Measurements from ENCODE around the gene ALG14.

Gene ALG14

DNA sequence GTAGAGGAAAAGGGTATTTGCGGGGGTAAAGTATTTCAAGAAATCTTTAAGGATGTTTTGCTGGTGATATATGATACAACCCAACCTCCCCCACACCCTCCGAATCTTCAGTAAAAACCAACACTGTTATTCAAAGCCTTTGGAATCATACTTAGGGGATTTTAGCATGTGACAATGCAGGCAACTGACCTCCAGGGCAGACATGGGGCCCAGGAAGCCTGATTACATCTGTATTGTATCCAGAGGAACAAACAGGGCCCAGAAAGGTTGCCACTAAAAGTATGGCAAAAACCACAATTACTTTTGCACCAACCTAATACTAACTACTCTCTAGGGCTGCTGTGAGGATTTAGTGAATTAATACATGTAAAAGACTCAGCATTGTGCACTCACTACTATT is 102.0 kb downstream of the ALG14 start:
- Histone ChIP-seq H3K4me1 (ENCODE audit: low read length) (no peaks in the 10 kb centered on the region), H4K20me1 (ENCODE audit: insufficient read depth, low read length) (no peaks in the 10 kb centered on the region), H3K9ac (ENCODE audit: low read length) (no peak overlapping the region), H3K9me3 (ENCODE audit: insufficient read depth, low read length) (no peaks in the 10 kb centered on the region), H3K36me3 (replicated peaks; ENCODE audit: low read depth, low read length) (no peaks in the 10 kb centered on the region), H3K4me3 (ENCODE audit: low read length) (no peak overlapping the region), H2AFZ (ENCODE audit: low read depth, low read length) (no peak overlapping the region), H3K27me3 (ENCODE audit: low read depth, low read length) (no peaks in the 10 kb centered on the region), H3K27ac (ENCODE audit: low read length) (no peak overlapping the region), H3K79me2 (ENCODE audit: low read length) (no peaks in the 10 kb centered on the region), H3K4me2 (ENCODE audit: low read length) (no peak overlapping the region)
- TF ChIP-seq, protein P1, sequence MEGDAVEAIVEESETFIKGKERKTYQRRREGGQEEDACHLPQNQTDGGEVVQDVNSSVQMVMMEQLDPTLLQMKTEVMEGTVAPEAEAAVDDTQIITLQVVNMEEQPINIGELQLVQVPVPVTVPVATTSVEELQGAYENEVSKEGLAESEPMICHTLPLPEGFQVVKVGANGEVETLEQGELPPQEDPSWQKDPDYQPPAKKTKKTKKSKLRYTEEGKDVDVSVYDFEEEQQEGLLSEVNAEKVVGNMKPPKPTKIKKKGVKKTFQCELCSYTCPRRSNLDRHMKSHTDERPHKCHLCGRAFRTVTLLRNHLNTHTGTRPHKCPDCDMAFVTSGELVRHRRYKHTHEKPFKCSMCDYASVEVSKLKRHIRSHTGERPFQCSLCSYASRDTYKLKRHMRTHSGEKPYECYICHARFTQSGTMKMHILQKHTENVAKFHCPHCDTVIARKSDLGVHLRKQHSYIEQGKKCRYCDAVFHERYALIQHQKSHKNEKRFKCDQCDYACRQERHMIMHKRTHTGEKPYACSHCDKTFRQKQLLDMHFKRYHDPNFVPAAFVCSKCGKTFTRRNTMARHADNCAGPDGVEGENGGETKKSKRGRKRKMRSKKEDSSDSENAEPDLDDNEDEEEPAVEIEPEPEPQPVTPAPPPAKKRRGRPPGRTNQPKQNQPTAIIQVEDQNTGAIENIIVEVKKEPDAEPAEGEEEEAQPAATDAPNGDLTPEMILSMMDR (IDR thresholded peaks at IDR 0.05; ENCODE audit: low read depth, low read length) = no peak
- TF ChIP-seq EZH2phosphoT487 (IDR thresholded peaks at IDR 0.05; ENCODE audit: low read depth) = no peak

DNA sequence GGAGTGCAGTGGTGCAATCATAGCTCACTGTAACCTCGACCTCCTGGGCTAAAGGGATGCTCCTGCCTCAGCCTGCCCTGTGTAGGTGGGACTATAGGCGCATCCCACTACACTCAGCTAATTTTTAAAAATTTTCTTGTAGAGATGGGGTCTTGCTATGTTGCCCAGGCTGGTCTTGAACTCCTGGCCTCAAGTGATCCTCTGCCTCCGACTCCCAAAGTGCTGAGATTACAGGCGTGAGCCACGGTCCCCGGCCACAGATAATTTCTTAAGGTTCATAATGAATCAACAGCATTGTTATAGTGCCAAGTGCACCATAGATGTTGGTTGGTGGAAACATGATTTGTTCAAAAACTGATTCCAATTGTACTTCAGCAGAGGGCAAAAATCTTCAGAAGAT is 103.6 kb downstream of the ALG14 start:
- H3K4me1 ChIP-seq (ENCODE audit: low read length) = no peaks in the 10 kb centered on the region
- no peaks in the 10 kb centered on the region for H4K20me1 ChIP-seq (ENCODE audit: insufficient read depth, low read length)
- no peaks in the 10 kb centered on the region for H3K79me2 ChIP-seq (ENCODE audit: low read length)
- no peaks in the 10 kb centered on the region for H3K27me3 ChIP-seq (ENCODE audit: low read depth, low read length)
- H3K27ac ChIP-seq (ENCODE audit: low read length) = no peak overlapping the region
- no peak overlapping the region for H3K4me3 ChIP-seq (ENCODE audit: low read length)
- no peaks in the 10 kb centered on the region for H3K9me3 ChIP-seq (ENCODE audit: insufficient read depth, low read length)
- H3K36me3 ChIP-seq (replicated peaks; ENCODE audit: low read depth, low read length) = no peaks in the 10 kb centered on the region
- no peak overlapping the region for H3K9ac ChIP-seq (ENCODE audit: low read length)
- TF ChIP-seq, protein P1 (IDR thresholded peaks at IDR 0.05; ENCODE audit: low read depth, low read length) = no peak
- TF ChIP-seq EZH2phosphoT487 (IDR thresholded peaks at IDR 0.05; ENCODE audit: low read depth) = no peak
- H3K4me2 ChIP-seq (ENCODE audit: low read length) = no peak overlapping the region
- H2AFZ ChIP-seq (ENCODE audit: low read depth, low read length) = no peak overlapping the region

DNA sequence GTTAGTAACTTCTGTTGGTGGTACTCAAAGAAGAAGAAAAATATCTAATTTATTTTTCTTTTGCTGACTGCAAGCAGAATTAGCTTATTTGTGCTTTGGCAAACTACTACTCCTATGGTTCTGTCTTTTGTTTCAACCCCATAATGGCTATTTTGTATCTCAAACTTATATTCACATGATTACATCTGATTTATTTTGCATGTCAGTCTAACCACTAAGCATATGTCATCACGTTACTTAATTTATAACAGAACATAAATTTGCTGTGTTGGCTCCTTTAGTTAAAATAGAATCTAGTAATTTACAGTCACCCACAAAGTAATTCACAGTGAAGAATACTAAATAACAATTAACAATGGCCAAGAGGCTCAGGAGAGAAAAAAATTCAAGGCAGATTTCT is 106.7 kb downstream of the ALG14 start:
- Histone ChIP-seq H3K27me3 (ENCODE audit: low read depth, low read length) (no peaks in the 10 kb centered on the region), H3K9me3 (ENCODE audit: insufficient read depth, low read length) (no peaks in the 10 kb centered on the region), H3K27ac (ENCODE audit: low read length) (no peak overlapping the region), H4K20me1 (ENCODE audit: insufficient read depth, low read length) (no peaks in the 10 kb centered on the region), H3K4me1 (ENCODE audit: low read length) (peaks cover 21% of the 10 kb centered on the region), H3K9ac (ENCODE audit: low read length) (no peak overlapping the region), H2AFZ (ENCODE audit: low read depth, low read length) (no peak overlapping the region), H3K36me3 (replicated peaks; ENCODE audit: low read depth, low read length) (no peaks in the 10 kb centered on the region), H3K4me2 (ENCODE audit: low read length) (no peak overlapping the region), H3K4me3 (ENCODE audit: low read length) (no peak overlapping the region), H3K79me2 (ENCODE audit: low read length) (no peaks in the 10 kb centered on the region)
- TF ChIP-seq EZH2phosphoT487 (IDR thresholded peaks at IDR 0.05; ENCODE audit: low read depth) = no peak
- TF ChIP-seq, protein P1 (IDR thresholded peaks at IDR 0.05; ENCODE audit: low read depth, low read length) = no peak

DNA sequence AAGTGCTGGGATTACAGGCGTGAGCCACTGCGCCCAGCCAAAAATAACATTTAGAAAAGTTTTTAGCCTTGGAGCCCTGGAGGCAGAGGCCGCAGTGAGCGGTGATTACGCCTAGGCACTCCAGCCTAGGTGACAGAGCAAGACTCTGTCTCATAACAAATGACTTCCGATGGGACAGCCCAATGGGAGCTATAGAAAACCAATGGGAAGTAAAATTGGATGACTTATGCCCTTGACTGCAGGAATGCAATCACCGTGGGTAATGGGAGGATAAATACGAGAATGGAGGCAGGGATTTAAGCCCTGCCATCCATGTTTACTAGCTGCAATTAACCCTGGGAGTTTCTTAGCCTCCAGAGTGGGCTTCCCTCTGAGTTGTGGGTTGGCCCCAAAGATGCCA is 108.9 kb downstream of the ALG14 start:
- Histone ChIP-seq H3K27me3 (ENCODE audit: low read depth, low read length) (no peaks in the 10 kb centered on the region), H3K79me2 (ENCODE audit: low read length) (no peaks in the 10 kb centered on the region), H3K9ac (ENCODE audit: low read length) (no peak overlapping the region), H3K4me2 (ENCODE audit: low read length) (no peak overlapping the region), H2AFZ (ENCODE audit: low read depth, low read length) (no peak overlapping the region), H3K27ac (ENCODE audit: low read length) (no peak overlapping the region), H3K4me3 (ENCODE audit: low read length) (no peak overlapping the region), H3K9me3 (ENCODE audit: insufficient read depth, low read length) (no peaks in the 10 kb centered on the region), H4K20me1 (ENCODE audit: insufficient read depth, low read length) (no peaks in the 10 kb centered on the region), H3K36me3 (replicated peaks; ENCODE audit: low read depth, low read length) (no peaks in the 10 kb centered on the region), H3K4me1 (ENCODE audit: low read length) (peaks cover 22% of the 10 kb centered on the region)
- no peak for TF ChIP-seq EZH2phosphoT487 (IDR thresholded peaks at IDR 0.05; ENCODE audit: low read depth)
- TF ChIP-seq, protein P1 (IDR thresholded peaks at IDR 0.05; ENCODE audit: low read depth, low read length) = no peak
